Body of pancreas (tissue), 4 donors: Measurements from ENCODE around the gene TFDP1.

Experiments
- POLR2A ChIP-seq, 3 donors: fragments of 450-650 bp; IDR thresholded peaks; one replicate each; pipeline ENCODE4 v1.6.1; 2016; ENCODE audit warnings: antibody characterized with exemption in 3 of 3, mild to moderate bottlenecking in 2 of 3
- TF ChIP-seq, protein P1 (sequence below), 7 experiments: fragments of 450-650 bp in 4 of 7; fragments of 200-600 bp in 3 of 7; sonication (generic) in 3 of 7; IDR thresholded peaks; one replicate each; pipeline ENCODE4 v1.5.1; 2016 to 2019; ENCODE audit warnings: antibody characterized with exemption in 7 of 7

DNA sequence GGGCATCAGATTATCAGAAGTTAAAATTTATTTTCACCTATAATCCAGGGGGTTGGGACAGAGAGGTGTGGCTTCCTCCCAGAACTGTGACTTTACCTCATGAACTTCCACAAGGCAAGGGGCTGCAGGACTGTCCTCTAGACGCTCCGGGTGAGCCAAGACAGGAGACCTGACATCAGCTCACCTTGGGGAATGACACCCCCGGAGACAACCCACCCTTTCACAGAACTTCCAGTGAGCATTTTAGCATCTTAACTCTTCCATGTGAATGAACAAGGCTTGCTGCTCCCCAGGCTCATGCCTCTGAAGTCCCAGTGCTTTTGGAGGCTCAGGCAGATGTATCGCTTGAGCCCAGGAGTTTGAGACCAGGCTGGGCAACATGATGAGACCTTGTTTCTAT is 29.4 kb upstream of the TFDP1 start:
- TF ChIP-seq, protein P1, sequence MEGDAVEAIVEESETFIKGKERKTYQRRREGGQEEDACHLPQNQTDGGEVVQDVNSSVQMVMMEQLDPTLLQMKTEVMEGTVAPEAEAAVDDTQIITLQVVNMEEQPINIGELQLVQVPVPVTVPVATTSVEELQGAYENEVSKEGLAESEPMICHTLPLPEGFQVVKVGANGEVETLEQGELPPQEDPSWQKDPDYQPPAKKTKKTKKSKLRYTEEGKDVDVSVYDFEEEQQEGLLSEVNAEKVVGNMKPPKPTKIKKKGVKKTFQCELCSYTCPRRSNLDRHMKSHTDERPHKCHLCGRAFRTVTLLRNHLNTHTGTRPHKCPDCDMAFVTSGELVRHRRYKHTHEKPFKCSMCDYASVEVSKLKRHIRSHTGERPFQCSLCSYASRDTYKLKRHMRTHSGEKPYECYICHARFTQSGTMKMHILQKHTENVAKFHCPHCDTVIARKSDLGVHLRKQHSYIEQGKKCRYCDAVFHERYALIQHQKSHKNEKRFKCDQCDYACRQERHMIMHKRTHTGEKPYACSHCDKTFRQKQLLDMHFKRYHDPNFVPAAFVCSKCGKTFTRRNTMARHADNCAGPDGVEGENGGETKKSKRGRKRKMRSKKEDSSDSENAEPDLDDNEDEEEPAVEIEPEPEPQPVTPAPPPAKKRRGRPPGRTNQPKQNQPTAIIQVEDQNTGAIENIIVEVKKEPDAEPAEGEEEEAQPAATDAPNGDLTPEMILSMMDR (IDR thresholded peaks at IDR 0.05), result no peak
- TF ChIP-seq POLR2A (IDR thresholded peaks at IDR 0.05), result no peak
